Cardiac muscle cell (in vitro differentiated cells and primary cell): ENCODE measurements around the gene SHROOM4. TPM values are rescaled to one million over a fixed set of nuclear protein-coding genes. Genes with fewer than 3 reads are reported as not detected.
A peak's percentile ranks its signal among the peaks of the same experiment; 100 is the strongest.

ENCODE experiments used
- DNase-seq, 2 donors: peaks; one replicate each; pipeline versions ENCODE4 v3.0.0 to v3.0.0-alpha.2; 2010 to 2017; ENCODE audit warnings: low read depth in 1 of 2, low spot score in 1 of 2
- H3K27ac ChIP-seq: fragments of 200-600 bp; sonication (generic); 2 replicates; pipeline ENCODE4 v1.5.1; 2016
- H3K27me3 ChIP-seq: fragments of 200-600 bp; sonication (generic); 2 replicates; pipeline ENCODE4 v1.6.0; 2016; ENCODE audit warnings: control low read depth
- H3K36me3 ChIP-seq: fragments of 200-600 bp; sonication (generic); 2 replicates; pipeline ENCODE4 v1.5.1; 2016; ENCODE audit warnings: control low read depth
- H3K4me1 ChIP-seq: fragments of 200-600 bp; sonication (generic); 2 replicates; pipeline ENCODE4 v1.8.1; 2017; ENCODE audit warnings: low read depth, mild to moderate bottlenecking, mixed run types
- H3K4me3 ChIP-seq: fragments of 200-600 bp; sonication (generic); 2 replicates; pipeline ENCODE4 v1.5.1; 2016; ENCODE audit warnings: mild to moderate bottlenecking
- H3K9me3 ChIP-seq: fragments of 200-600 bp; sonication (generic); 2 replicates; pipeline ENCODE4 v1.5.1; 2017; ENCODE audit warnings: low read depth, mild to moderate bottlenecking, control low read depth
- polyA plus RNA-seq: library from polyadenylated mRNA; unstranded; fragments of >200 nt; fragmentation: Nextera tagmentation; extraction: Ambion mirVana; gene quantifications from 2 replicates; pipeline ENCODE4 v1.2.1, GENCODE V29; 2016
- total RNA-seq: library from RNA; depleted of rRNA; stranded (reverse); fragments of >200 nt; gene quantifications from 2 replicates; pipeline ENCODE4 v1.2.3, GENCODE V29; 2016
- TF ChIP-seq, protein P1 (sequence below): IDR thresholded peaks from 2 replicates; pipeline ENCODE4 v1.5.1; 2012; ENCODE audit warnings: low read depth, mild to moderate bottlenecking, low read length

SHROOM4 gene
- total and polyA plus RNA-seq, 2 experiments from 2014 or later: 1.3 to 1.8 TPM

DNA sequence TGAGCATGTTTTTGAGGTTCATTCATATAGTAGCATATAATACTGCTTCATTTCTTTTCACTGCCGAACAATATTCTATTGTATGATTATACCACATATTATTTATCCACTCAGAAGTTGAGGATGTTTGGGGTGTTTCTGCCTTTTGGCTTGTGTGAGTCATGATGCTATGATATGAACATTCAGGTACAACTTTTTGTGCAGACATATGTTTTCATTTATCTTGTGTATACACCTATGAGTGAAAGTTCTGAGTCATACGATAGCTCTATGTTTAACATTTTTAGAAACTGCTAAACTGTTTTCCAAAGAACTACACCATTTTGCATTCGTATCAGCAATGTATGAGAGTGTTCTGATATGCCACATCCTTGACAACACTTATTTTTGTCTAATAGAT lies 57.7 kb downstream of the SHROOM4 start:
- no peak overlapping the region for H3K4me3 ChIP-seq
- TF ChIP-seq, protein P1, sequence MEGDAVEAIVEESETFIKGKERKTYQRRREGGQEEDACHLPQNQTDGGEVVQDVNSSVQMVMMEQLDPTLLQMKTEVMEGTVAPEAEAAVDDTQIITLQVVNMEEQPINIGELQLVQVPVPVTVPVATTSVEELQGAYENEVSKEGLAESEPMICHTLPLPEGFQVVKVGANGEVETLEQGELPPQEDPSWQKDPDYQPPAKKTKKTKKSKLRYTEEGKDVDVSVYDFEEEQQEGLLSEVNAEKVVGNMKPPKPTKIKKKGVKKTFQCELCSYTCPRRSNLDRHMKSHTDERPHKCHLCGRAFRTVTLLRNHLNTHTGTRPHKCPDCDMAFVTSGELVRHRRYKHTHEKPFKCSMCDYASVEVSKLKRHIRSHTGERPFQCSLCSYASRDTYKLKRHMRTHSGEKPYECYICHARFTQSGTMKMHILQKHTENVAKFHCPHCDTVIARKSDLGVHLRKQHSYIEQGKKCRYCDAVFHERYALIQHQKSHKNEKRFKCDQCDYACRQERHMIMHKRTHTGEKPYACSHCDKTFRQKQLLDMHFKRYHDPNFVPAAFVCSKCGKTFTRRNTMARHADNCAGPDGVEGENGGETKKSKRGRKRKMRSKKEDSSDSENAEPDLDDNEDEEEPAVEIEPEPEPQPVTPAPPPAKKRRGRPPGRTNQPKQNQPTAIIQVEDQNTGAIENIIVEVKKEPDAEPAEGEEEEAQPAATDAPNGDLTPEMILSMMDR: no peak
- no peaks in the 10 kb centered on the region for H3K9me3 ChIP-seq
- H3K36me3 ChIP-seq: no peaks in the 10 kb centered on the region
- H3K27me3 ChIP-seq: peaks cover 5% of the 10 kb centered on the region
- no peaks in the 10 kb centered on the region for H3K4me1 ChIP-seq
- H3K27ac ChIP-seq: no peak overlapping the region
- no peak for DNase-seq

DNA sequence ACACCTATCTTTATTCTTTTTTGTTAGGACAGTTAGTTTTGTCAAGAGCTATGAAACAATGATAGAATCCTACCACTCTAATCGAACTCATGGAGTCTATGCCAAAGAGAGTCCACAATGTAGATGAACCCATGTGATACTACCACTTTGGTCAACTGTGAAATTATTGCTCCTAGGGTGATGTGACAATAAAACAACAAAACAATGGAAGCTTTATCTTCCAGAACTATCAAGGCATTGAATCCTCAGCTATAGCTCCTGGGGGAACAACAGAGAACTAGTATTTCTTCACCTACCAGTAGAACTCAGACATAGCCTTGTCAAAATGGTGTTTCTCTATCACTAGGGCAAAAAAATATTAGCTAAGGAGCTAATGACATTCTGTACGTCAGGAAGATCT lies 62.9 kb downstream of the SHROOM4 start:
- Histone ChIP-seq H3K4me1 (no peaks in the 10 kb centered on the region), H3K27ac (no peak overlapping the region), H3K9me3 (no peaks in the 10 kb centered on the region), H3K4me3 (no peak overlapping the region), H3K27me3 (peaks cover 6% of the 10 kb centered on the region), H3K36me3 (no peaks in the 10 kb centered on the region)
- TF ChIP-seq, protein P1: no peak
- no peak for DNase-seq

DNA sequence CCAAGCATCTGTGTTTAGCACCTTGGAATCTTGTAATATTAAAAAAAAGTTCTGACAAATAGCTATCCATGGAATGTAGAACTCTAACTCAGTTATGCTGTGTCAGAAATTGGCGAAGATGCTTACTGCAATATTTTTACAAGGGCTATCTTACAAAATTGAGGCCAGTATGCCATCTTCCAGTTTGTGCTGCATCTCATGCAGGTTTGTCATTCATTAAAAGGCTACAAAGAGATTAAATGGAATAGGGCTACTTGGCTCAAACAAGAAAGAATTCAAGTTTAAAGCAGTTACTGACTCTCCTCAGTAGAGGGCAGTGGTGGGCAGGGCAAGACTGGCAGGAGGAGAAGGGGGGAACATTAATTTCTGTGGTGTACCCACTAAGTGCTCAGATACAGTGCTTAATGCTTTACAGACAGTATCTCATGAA lies 66.5 kb downstream of the SHROOM4 start:
- peak; percentile 21 to 36 for DNase-seq
- Histone ChIP-seq H3K36me3 (no peaks in the 10 kb centered on the region), H3K9me3 (no peaks in the 10 kb centered on the region), H3K4me1 (no peaks in the 10 kb centered on the region), H3K4me3 (no peak overlapping the region), H3K27me3 (peaks cover 6% of the 10 kb centered on the region), H3K27ac (no peak overlapping the region)
- TF ChIP-seq, protein P1: peak; percentile 65

DNA sequence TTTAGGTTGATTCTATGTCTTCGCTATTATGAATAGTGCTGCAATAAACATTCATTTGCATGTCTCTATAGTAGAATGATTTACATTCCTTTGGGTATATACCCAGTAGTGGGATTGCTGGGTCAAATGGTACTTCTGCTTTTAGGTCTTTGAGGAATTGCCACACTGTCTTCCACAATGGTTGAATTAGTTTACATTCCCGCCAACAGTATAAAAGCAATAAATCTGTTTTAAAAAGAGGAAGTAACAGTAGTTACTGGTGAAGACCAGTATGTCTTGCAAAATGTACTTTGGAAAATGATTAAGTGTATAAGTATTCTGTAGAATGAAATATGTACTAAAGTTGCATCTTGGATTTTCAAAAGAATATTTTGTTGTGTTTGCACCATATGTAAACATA lies 77.3 kb downstream of the SHROOM4 start:
- no peak for DNase-seq
- Histone ChIP-seq H3K4me1 (no peaks in the 10 kb centered on the region), H3K27me3 (no peaks in the 10 kb centered on the region), H3K27ac (no peak overlapping the region), H3K9me3 (no peaks in the 10 kb centered on the region), H3K36me3 (no peaks in the 10 kb centered on the region), H3K4me3 (no peak overlapping the region)
- TF ChIP-seq, protein P1: no peak

DNA sequence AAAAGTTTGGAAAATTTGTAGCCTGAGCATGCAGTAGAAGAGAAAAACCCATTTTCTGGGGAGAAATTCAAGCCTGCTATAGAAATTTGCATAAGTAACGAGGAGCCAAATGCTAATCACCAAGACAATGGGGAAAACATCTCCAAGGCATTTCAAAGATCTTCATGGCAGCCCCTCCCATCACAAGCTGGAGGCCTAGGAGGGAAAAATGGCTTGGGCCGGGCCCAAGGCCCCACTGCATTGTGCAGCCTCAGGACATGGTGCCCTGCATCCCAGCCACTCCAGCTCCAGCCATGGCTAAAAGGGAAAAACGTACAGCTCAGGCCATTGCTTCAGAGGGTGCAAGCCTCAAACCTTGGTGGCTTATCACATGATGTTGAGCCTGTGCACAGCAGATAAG lies 87.7 kb downstream of the SHROOM4 start:
- Histone ChIP-seq H3K4me1 (no peaks in the 10 kb centered on the region), H3K27me3 (no peaks in the 10 kb centered on the region), H3K36me3 (no peaks in the 10 kb centered on the region), H3K27ac (no peak overlapping the region), H3K4me3 (no peak overlapping the region), H3K9me3 (no peaks in the 10 kb centered on the region)
- TF ChIP-seq, protein P1: no peak
- DNase-seq: no peak

DNA sequence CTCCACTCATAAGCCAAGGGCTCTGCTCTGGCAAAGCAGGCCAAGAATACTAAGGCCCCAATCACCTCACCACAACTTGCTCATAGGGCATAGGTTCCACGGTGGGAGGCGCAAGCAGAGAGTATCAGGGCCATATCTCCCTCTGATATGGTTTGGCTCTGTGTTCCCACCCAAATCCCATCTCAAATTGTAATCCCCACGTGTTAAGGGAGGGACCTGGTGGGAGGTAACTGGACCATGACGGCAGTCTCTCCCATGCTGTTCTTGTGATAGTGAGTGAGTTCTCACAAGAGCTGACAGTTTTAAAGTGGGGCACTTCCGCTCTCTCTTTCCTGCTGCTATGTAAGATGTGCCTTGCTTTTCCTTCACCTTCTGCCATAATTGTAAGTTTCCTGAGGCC lies 88.7 kb downstream of the SHROOM4 start:
- DNase-seq: no peak
- no peaks in the 10 kb centered on the region for H3K9me3 ChIP-seq
- H3K4me1 ChIP-seq: no peaks in the 10 kb centered on the region
- no peaks in the 10 kb centered on the region for H3K36me3 ChIP-seq
- H3K27me3 ChIP-seq: no peaks in the 10 kb centered on the region
- H3K4me3 ChIP-seq: no peak overlapping the region
- TF ChIP-seq, protein P1: no peak
- H3K27ac ChIP-seq: no peak overlapping the region
